Smooth muscle cell (in vitro differentiated cells): ENCODE measurements around the gene RASSF6. TPM values are rescaled to one million over a fixed set of nuclear protein-coding genes. Genes with fewer than 3 reads are reported as not detected.

Source experiments
- DNase-seq: peaks from one replicate; lab custom pipeline; 2025; ENCODE audit not compliant: unreplicated experiment; lab: John Stamatoyannopoulos, UW
- H2AFZ ChIP-seq: fragments of 200-600 bp; sonication (generic); 2 replicates; pipeline ENCODE4 v1.6.0; 2016; ENCODE audit warnings: antibody characterized with exemption, low read depth, mild to moderate bottlenecking
- H3F3A ChIP-seq: fragments of 200-600 bp; sonication (generic); 2 replicates; pipeline ENCODE4 v1.6.0; 2017; ENCODE audit warnings: antibody characterized with exemption, low read depth
- H3K27ac ChIP-seq: fragments of 200-600 bp; sonication (generic); 2 replicates; pipeline ENCODE4 v1.5.1; 2016; ENCODE audit warnings: low read depth, mild to moderate bottlenecking
- H3K27me3 ChIP-seq: fragments of 200-600 bp; sonication (generic); 2 replicates; pipeline ENCODE4 v1.6.1; 2016; ENCODE audit warnings: low read depth, mild to moderate bottlenecking
- H3K36me3 ChIP-seq: fragments of 200-600 bp; sonication (generic); 2 replicates; pipeline ENCODE4 v1.5.1; 2016; ENCODE audit warnings: low read depth
- H3K4me1 ChIP-seq: fragments of 200-600 bp; sonication (generic); 2 replicates; pipeline ENCODE4 v1.5.1; 2016; ENCODE audit warnings: low read depth
- H3K4me2 ChIP-seq: fragments of 200-600 bp; sonication (generic); 2 replicates; pipeline ENCODE4 v1.6.0; 2016; ENCODE audit warnings: mild to moderate bottlenecking
- H3K4me3 ChIP-seq: fragments of 200-600 bp; sonication (generic); 2 replicates; pipeline ENCODE4 v1.5.1; 2016; ENCODE audit warnings: mild to moderate bottlenecking
- H3K79me2 ChIP-seq: fragments of 200-600 bp; sonication (generic); 2 replicates; pipeline ENCODE4 v1.6.0; 2016; ENCODE audit warnings: low read depth, mild to moderate bottlenecking
- H3K9ac ChIP-seq: fragments of 200-600 bp; sonication (generic); 2 replicates; pipeline ENCODE4 v1.6.0; 2016; ENCODE audit warnings: low read depth
- H3K9me3 ChIP-seq: fragments of 200-600 bp; sonication (generic); replicated peaks from 2 replicates; pipeline ENCODE4 v1.5.1; 2016; ENCODE audit warnings: low read depth
- H4K20me1 ChIP-seq: fragments of 200-600 bp; sonication (generic); 2 replicates; pipeline ENCODE4 v1.6.0; 2016; ENCODE audit warnings: low read depth
- WGBS: methylation state at CpG from one replicate; pipeline ENCODE4 v1.1.7; 2016; ENCODE audit warnings: low lambda C conversion rate; 5-methylcytosine and 5-hydroxymethylcytosine counted together
- polyA plus RNA-seq: library from polyadenylated mRNA; unstranded; fragments of >200 nt; fragmentation: Nextera tagmentation; extraction: Ambion mirVana; gene quantifications from 2 replicates; pipeline ENCODE4 v1.2.1, GENCODE V29; 2016
- total RNA-seq: library from RNA; depleted of rRNA; stranded (reverse); fragments of >200 nt; gene quantifications from 2 replicates; pipeline ENCODE4 v1.2.3, GENCODE V29; 2014
- TF ChIP-seq, protein P1 (sequence below): fragments of 200-600 bp; sonication (generic); IDR thresholded peaks from 2 replicates; pipeline ENCODE4 v1.5.1; 2017; ENCODE audit warnings: borderline replicate concordance, mild to moderate bottlenecking, antibody characterized with exemption; ENCODE audit not compliant: insufficient read depth, poor library complexity, severe bottlenecking

The RASSF6 gene
- total and polyA plus RNA-seq, 2 experiments from 2014 or later = 0.09 TPM; not detected in 1

DNA sequence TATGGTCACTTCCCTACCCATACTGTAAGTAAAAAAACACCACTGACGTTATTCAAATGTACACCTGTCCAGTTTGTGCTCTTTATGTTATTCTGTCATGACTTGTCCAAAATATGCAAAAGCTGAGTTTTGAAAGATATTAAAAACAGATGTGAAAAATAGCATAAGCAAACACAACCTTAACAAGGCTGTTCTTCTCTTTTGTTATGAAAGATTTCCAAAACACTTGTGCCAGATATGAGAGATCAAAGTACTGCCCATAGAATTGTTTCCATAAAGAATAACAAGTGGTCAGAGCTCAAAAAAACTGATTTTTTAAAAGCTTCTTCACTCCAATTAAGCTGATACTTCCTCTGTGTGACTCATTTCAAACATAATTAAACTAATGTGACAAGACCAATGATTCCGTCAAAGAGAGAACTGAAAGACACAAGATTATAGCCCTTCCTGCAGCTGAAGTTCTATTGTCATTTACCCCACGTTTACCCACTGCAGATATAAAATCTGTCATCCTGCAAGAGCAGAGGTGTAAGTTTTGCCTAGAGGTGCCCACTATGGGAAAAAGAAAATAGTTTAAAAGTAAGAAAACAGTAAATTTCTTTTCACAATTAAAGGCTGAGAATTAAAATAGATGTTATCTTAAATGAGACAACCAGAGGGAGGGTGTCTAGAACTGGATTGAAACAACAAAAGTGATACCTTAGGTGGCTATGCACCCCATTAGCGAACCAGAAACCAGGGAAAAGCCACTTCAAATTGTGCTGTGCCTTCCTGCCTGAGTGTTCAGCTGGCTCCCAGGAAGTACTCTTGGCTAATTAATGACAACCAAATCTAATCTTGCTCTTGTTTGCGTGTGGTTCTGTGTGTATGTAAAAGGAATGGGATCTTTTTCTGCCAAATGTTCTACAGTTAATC, 30.1 kb downstream of the RASSF6 start:
- no peak overlapping the region for H3K4me3 ChIP-seq
- no peaks in the 10 kb centered on the region for H3K36me3 ChIP-seq
- H3K9ac ChIP-seq = no peak overlapping the region
- H3F3A ChIP-seq = no peaks in the 10 kb centered on the region
- no peaks in the 10 kb centered on the region for H3K27me3 ChIP-seq
- peaks cover 6% of the 10 kb centered on the region for H3K4me1 ChIP-seq
- 58% methylated on average over 5 of the region's 5 CpGs for WGBS
- no peaks in the 10 kb centered on the region for H4K20me1 ChIP-seq
- H3K27ac ChIP-seq = no peak overlapping the region
- H3K9me3 ChIP-seq = no peaks in the 10 kb centered on the region
- no peaks in the 10 kb centered on the region for H3K79me2 ChIP-seq
- TF ChIP-seq, protein P1, sequence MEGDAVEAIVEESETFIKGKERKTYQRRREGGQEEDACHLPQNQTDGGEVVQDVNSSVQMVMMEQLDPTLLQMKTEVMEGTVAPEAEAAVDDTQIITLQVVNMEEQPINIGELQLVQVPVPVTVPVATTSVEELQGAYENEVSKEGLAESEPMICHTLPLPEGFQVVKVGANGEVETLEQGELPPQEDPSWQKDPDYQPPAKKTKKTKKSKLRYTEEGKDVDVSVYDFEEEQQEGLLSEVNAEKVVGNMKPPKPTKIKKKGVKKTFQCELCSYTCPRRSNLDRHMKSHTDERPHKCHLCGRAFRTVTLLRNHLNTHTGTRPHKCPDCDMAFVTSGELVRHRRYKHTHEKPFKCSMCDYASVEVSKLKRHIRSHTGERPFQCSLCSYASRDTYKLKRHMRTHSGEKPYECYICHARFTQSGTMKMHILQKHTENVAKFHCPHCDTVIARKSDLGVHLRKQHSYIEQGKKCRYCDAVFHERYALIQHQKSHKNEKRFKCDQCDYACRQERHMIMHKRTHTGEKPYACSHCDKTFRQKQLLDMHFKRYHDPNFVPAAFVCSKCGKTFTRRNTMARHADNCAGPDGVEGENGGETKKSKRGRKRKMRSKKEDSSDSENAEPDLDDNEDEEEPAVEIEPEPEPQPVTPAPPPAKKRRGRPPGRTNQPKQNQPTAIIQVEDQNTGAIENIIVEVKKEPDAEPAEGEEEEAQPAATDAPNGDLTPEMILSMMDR = no peak
- no peak overlapping the region for H2AFZ ChIP-seq
- no peak overlapping the region for H3K4me2 ChIP-seq
- DNase-seq = no peak

DNA sequence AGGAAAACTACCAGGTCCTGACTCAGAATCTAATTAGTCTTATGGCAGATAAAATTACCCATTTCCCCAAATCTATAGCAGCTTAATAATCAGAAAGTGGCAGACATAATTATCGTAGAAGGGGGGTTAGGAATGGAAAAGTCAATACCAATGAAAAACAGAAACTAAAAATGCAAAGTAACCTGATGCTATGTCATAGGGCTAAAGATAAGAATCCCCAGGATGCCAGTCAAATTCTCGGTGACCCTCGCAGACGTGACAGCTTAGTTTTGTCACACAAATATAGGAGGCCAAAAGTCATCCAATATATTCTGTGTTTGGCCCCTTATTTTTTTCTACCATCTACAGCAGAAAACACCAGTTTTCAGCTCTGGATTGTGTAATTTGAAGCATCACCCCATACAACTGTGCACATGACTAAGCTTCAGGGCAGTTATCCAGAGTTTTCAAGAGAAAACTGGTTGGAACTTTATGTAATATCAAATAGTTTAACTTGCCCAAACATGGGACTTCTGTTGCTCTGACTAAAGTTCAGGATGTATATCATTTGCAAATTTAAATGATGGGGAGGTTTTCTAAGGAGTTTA, 30.9 kb downstream of the RASSF6 start:
- TF ChIP-seq, protein P1 = no peak
- Histone ChIP-seq H3K4me2 (no peak overlapping the region), H3K36me3 (no peaks in the 10 kb centered on the region), H3F3A (no peaks in the 10 kb centered on the region), H3K4me3 (no peak overlapping the region), H3K4me1 (peaks cover 6% of the 10 kb centered on the region), H3K79me2 (no peaks in the 10 kb centered on the region), H3K9me3 (no peaks in the 10 kb centered on the region), H3K27ac (no peak overlapping the region), H2AFZ (no peak overlapping the region), H3K9ac (no peak overlapping the region), H3K27me3 (no peaks in the 10 kb centered on the region), H4K20me1 (no peaks in the 10 kb centered on the region)
- 74% methylated on average over 4 of the region's 4 CpGs for WGBS
- DNase-seq = no peak

DNA sequence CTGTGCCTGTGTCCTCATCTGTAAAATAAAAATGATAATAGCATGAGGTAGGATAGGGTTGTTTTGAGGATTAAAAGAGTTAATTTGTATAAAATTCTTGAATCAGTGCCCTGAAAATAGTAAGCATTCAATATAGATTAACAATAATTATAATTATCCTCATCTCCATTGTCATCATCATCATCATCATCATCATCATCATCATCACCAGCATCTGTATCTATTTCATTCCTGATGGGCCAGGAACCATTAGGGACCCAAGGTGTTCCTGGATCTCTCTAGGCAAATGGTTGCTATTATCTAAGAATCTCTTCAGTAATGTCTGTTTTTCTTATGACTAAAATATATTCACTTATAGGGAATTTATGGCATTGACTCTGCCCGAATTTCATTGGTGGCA, 31.6 kb downstream of the RASSF6 start:
- Histone ChIP-seq H3K4me3 (no peak overlapping the region), H3K4me2 (no peak overlapping the region), H2AFZ (no peak overlapping the region), H3K36me3 (no peaks in the 10 kb centered on the region), H3K9me3 (no peaks in the 10 kb centered on the region), H3K27ac (no peak overlapping the region), H3F3A (no peaks in the 10 kb centered on the region), H4K20me1 (no peaks in the 10 kb centered on the region), H3K27me3 (no peaks in the 10 kb centered on the region), H3K9ac (no peak overlapping the region), H3K79me2 (no peaks in the 10 kb centered on the region), H3K4me1 (peaks cover 6% of the 10 kb centered on the region)
- DNase-seq = no peak
- TF ChIP-seq, protein P1 = no peak
- 75% methylated on average over 1 of the region's 1 CpG for WGBS
